NCI-H446 (cell line): Measurements from ENCODE around the gene ZNF598.

Experiments
- DNase-seq, 2 experiments: peaks; one replicate each; lab custom pipeline; 2025; lab: John Stamatoyannopoulos, UW

The ZNF598 gene

GRCh38 chr16:1990351-1991134, 19.1 kb downstream of the ZNF598 start:
- DNase-seq = no peak

- DNase-seq = no peak
These were observed 19.6 kb downstream of the ZNF598 start for GRCh38 chr16:1990101-1990350.

GRCh38 chr16:1989209-1990100, 20.2 kb downstream of the ZNF598 start, which contains the start of gene SYNGR3:
TSS of gene SYNGR3 (plus strand) at chr16:1989970. CDS start at chr16:1990103, 133 bp downstream.
- no peak for DNase-seq

GRCh38 chr16:1987198-1987597, 22.4 kb downstream of the ZNF598 start:
- DNase-seq = no peak

GRCh38 chr16:1985466-1986150, 24.0 kb downstream of the ZNF598 start:
- no peak for DNase-seq

- no peak for DNase-seq
These were observed 25.0 kb downstream of the ZNF598 start for GRCh38 chr16:1984347-1985225.

- peak; percentile 45 to 92 for DNase-seq
These were observed 25.9 kb downstream of the ZNF598 start, which contains the start of gene GFER for GRCh38 chr16:1983544-1984346. TSS of gene GFER (plus strand) at chr16:1984193. CDS start at chr16:1984219, 26 bp downstream.

- no peak for DNase-seq
These were observed 26.6 kb downstream of the ZNF598 start for GRCh38 chr16:1982991-1983543.

- DNase-seq = no peak
These were observed 27.6 kb downstream of the ZNF598 start for GRCh38 chr16:1982013-1982433.

GRCh38 chr16:1981398-1981836, 28.2 kb downstream of the ZNF598 start, which contains the start of gene NOXO1:
TSS of gene NOXO1 (minus strand) at chr16:1981469. CDS start at chr16:1981179, 290 bp downstream.
- DNase-seq = no peak

GRCh38 chr16:1980770-1981087, 28.9 kb downstream of the ZNF598 start:
- DNase-seq = no peak

- DNase-seq = no peak
These were observed 29.4 kb downstream of the ZNF598 start for GRCh38 chr16:1980030-1980769.

GRCh38 chr16:1979271-1980029, 30.2 kb downstream of the ZNF598 start:
- DNase-seq = no peak

- no peak for DNase-seq
These were observed 31.0 kb downstream of the ZNF598 start for GRCh38 chr16:1978476-1979120.

- no peak for DNase-seq
These were observed 31.7 kb downstream of the ZNF598 start for GRCh38 chr16:1977875-1978268.

- DNase-seq = no peak
These were observed 32.4 kb downstream of the ZNF598 start for GRCh38 chr16:1976951-1977874.

- DNase-seq = no peak
These were observed 33.5 kb downstream of the ZNF598 start for GRCh38 chr16:1976216-1976520.
